Upper lobe of left lung (tissue), 6 donors: ENCODE data around the gene SP8. TPM values are rescaled to one million over a fixed set of nuclear protein-coding genes. Genes with fewer than 3 reads are reported as not detected.

Experiments
- ATAC-seq, 2 donors: fragments of 200-7000 bp; cut with Tn5 transposase; one replicate each; pipeline ENCODE4 v1.9.1; 2022; ENCODE audit warnings: mild to moderate bottlenecking in 2 of 2, moderate library complexity in 2 of 2; ENCODE audit not compliant: low FRiP score in 2 of 2
- DNase-seq, 2 donors: peaks; one replicate each; pipeline ENCODE4 v3.0.0-alpha.2; 2019 to 2020
- H3K27ac ChIP-seq, 4 donors: fragments of 200-600 bp; sonication (generic); one replicate each; pipeline ENCODE4 v1.5.1; 2016 to 2019
- H3K27me3 ChIP-seq, 4 donors: fragments of 200-600 bp; sonication (generic); one replicate each; pipeline ENCODE4 v1.5.1; 2017 to 2019
- H3K36me3 ChIP-seq, 4 donors: fragments of 200-600 bp; sonication (generic); one replicate each; pipeline ENCODE4 v1.5.1; 2016 to 2019
- H3K4me1 ChIP-seq, 4 donors: fragments of 200-600 bp; sonication (generic); one replicate each; pipeline ENCODE4 v1.5.1; 2018 to 2019
- H3K4me3 ChIP-seq, 4 donors: fragments of 200-600 bp; sonication (generic); one replicate each; pipeline ENCODE4 v1.5.1; 2017 to 2019; ENCODE audit warnings: mild to moderate bottlenecking in 2 of 4, moderate library complexity in 1 of 4
- H3K9me3 ChIP-seq, 4 donors: fragments of 200-600 bp; sonication (generic); one replicate each; pipeline ENCODE4 v1.5.1; 2018 to 2019
- CTCF ChIP-seq, 6 experiments: fragments of 450-650 bp in 4 of 6; fragments of 200-600 bp in 2 of 6; sonication (generic) in 2 of 6; IDR thresholded peaks; one replicate each; pipeline ENCODE4 v1.5.1; 2016 to 2019; ENCODE audit warnings: antibody characterized with exemption in 6 of 6
- EP300 ChIP-seq, 4 donors: sonication (generic); formaldehyde crosslinking; IDR thresholded peaks; one replicate each; pipeline ENCODE4 v1.5.1; 2017; ENCODE audit warnings: antibody characterized with exemption in 4 of 4, control low read depth in 2 of 4
- POLR2A ChIP-seq, 4 donors: fragments of 450-650 bp; IDR thresholded peaks; one replicate each; pipeline ENCODE4 v1.5.1; 2016 to 2017; ENCODE audit warnings: antibody characterized with exemption in 4 of 4, mild to moderate bottlenecking in 2 of 4
- POLR2AphosphoS5 ChIP-seq, 2 donors: sonication (generic); formaldehyde crosslinking; IDR thresholded peaks; one replicate each; pipeline ENCODE4 v1.5.1; 2017; ENCODE audit warnings: antibody characterized with exemption in 2 of 2
- whole genome bisulfite sequencing, 2 donors: methylation state at CpG; one replicate each; pipeline ENCODE4 v1.1.5; 2017 to 2018; 5-methylcytosine and 5-hydroxymethylcytosine counted together
- total RNA-seq, 6 donors: library from RNA; depleted of rRNA in 4 of 6; stranded (reverse); fragments of >200 nt in 4 of 6; gene quantifications; one replicate each; pipeline versions ENCODE4 v1.1.0 to v1.2.1, GENCODE V29; 2016 to 2021
- donor health status: DM: no; HTN: no; CAD: no; lungs with moderate emphysema.
- donor health status: DM: no; HTN: yes; CAD: no; lungs with severe emphysema.

Gene SP8
- total RNA-seq, 6 donors from 2014 or later = not detected

GRCh38 chr7:20735346-20736065 lies 51.2 kb downstream of the SP8 start:
- Histone ChIP-seq H3K9me3 (no peaks in the 10 kb centered on the region), H3K36me3 (no peaks in the 10 kb centered on the region), H3K4me1 (no peaks in the 10 kb centered on the region), H3K27me3 (no peaks in the 10 kb centered on the region), H3K4me3 (no peak overlapping the region), H3K27ac (no peak overlapping the region)
- ATAC-seq (no peak), DNase-seq (no peak)
- TF ChIP-seq CTCF (IDR thresholded peaks at IDR 0.05) (no peak), EP300 (IDR thresholded peaks at IDR 0.05) (no peak), POLR2A (IDR thresholded peaks at IDR 0.05) (no peak), POLR2AphosphoS5 (IDR thresholded peaks at IDR 0.05) (no peak)
- 71 to 87% methylated on average over 4 of the region's 4 CpGs for WGBS, 2 donors

Other genes starting within 250 kb of the SP8 start
- gene ABCB5, start 171.2 kb downstream of the SP8 start, total RNA-seq = 10 to 100 TPM in 1 of 6 donors, under 1 TPM in 3, not detected in 2; 0.09 to 19.9 (median 0.26) TPM